Measurements from ENCODE around the gene SLC5A9. TPM values are rescaled to one million over a fixed set of nuclear protein-coding genes. Genes with fewer than 3 reads are reported as not detected.

SLC5A9 gene
- total and polyA plus RNA-seq, 9 of the 15 experiments (the other 6 are each of a cell fraction or from before 2014, with no cell fraction given) = not detected

DNA sequence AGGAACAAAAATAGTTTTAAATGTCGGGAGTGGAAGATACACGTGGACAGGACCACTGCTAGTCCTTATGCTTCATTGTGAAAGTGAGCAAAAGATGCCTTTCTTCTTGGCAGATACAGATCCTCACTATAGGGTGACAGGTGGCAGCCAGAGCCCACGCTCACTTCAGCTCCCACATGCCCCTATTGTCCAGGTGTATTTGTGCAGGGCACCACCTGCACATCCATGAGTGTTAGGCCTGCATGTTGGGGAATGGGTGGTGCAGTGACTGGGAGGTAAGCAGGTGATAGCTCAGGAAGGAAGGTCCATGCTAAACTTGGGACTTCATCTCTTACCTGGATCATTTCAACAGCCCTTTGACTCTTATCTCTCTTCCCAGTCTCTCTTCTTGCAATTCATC is 27.4 kb downstream of the SLC5A9 start:
- 0% methylated on average over 3 of the region's 3 CpGs for WGBS (ENCODE audit: insufficient coverage, low coverage, missing lambda C conversion rate)
- H3K36me3 ChIP-seq (ENCODE audit: control insufficient read depth, insufficient read depth, low read length) = no peaks in the 10 kb centered on the region

GRCh38 chr1:48250572-48250971 is 28.1 kb downstream of the SLC5A9 start:
- Histone ChIP-seq H3K9ac (ENCODE audit: insufficient read depth in 1 of 2, low read depth in 2 of 2, low read length in 2 of 2) (no peak overlapping the region), H3K27ac (ENCODE audit: extremely low read depth, low read depth, low read length) (no peak overlapping the region), H3K4me3 (no peak overlapping the region), H4K20me1 (replicated peaks; ENCODE audit: control insufficient read depth, insufficient read depth, low read length) (no peaks in the 10 kb centered on the region), H3K4me1 (replicated peaks in 1 of 2; ENCODE audit: control insufficient read depth in 2 of 2, insufficient read depth in 2 of 2, low read length in 2 of 2) (no peaks in the 10 kb centered on the region), H3K4me2 (ENCODE audit: insufficient read depth, low read length) (no peak overlapping the region), H3K9me1 (ENCODE audit: control insufficient read depth, insufficient read depth, low read length) (no peaks in the 10 kb centered on the region), H3K36me3 (ENCODE audit: control insufficient read depth, insufficient read depth, low read length) (no peaks in the 10 kb centered on the region), H3K27me3 (ENCODE audit: control insufficient read depth in 2 of 2, insufficient read depth in 2 of 2, low read length in 2 of 2) (no peaks in the 10 kb centered on the region), H3K79me2 (ENCODE audit: control insufficient read depth, insufficient read depth, low read length) (no peaks in the 10 kb centered on the region), H3K9me3 (replicated peaks; ENCODE audit: control insufficient read depth, insufficient read depth, low read depth, low read length) (no peaks in the 10 kb centered on the region), H2AFZ (ENCODE audit: low read depth, low read length) (no peak overlapping the region)
- POLR2A ChIA-PET = interaction anchor here (0.8 kb wide), 1 partner anchor 188 kb away, joined by 3 read pairs; no protein-coding TSS in a partner anchor
- 0% methylated on average over 3 of the region's 3 CpGs for WGBS (ENCODE audit: insufficient coverage, low coverage, missing lambda C conversion rate)
- ATAC-seq (no peak), FAIRE-seq (no peak), DNase-seq (ENCODE audit: extremely low read depth in 1 of 4, low spot score in 3 of 4) (no peak)
- in situ Hi-C loops (cut with MboI) (no loop called here), intact Hi-C loops (cut with micrococcal nuclease) (no loop called here)
- CTCF ChIA-PET (ENCODE audit: low intra/inter-chr PET ratio) = no interaction called here
- no TSS peak for BruUV-seq (replicated peaks)
- TF ChIP-seq NONO (IDR thresholded peaks at IDR 0.05; ENCODE audit: low read depth in 2 of 2, low read length in 1 of 2) (no peak), CBFB (CRISPR knock-in tag; IDR thresholded peaks at IDR 0.05) (no peak), CREB3L1 (IDR thresholded peaks at IDR 0.05; ENCODE audit: borderline replicate concordance, low read depth) (no peak)

More for the DNA sequence above, 27.4 kb downstream of the SLC5A9 start:
- Histone ChIP-seq H4K20me1 (replicated peaks; ENCODE audit: control insufficient read depth, insufficient read depth, low read length) (no peaks in the 10 kb centered on the region), H3K4me2 (ENCODE audit: insufficient read depth, low read length) (no peak overlapping the region), H3K9me1 (ENCODE audit: control insufficient read depth, insufficient read depth, low read length) (no peaks in the 10 kb centered on the region), H3K9me3 (replicated peaks; ENCODE audit: control insufficient read depth, insufficient read depth, low read depth, low read length) (no peaks in the 10 kb centered on the region), H3K4me1 (replicated peaks in 1 of 2; ENCODE audit: control insufficient read depth in 2 of 2, insufficient read depth in 2 of 2, low read length in 2 of 2) (no peaks in the 10 kb centered on the region), H3K4me3 (no peak overlapping the region), H2AFZ (ENCODE audit: low read depth, low read length) (no peak overlapping the region), H3K27me3 (ENCODE audit: control insufficient read depth in 2 of 2, insufficient read depth in 2 of 2, low read length in 2 of 2) (no peaks in the 10 kb centered on the region), H3K9ac (ENCODE audit: insufficient read depth in 1 of 2, low read depth in 2 of 2, low read length in 2 of 2) (no peak overlapping the region), H3K79me2 (ENCODE audit: control insufficient read depth, insufficient read depth, low read length) (no peaks in the 10 kb centered on the region), H3K27ac (ENCODE audit: extremely low read depth, low read depth, low read length) (no peak overlapping the region)
- no peak for ATAC-seq
- ChIA-PET CTCF (ENCODE audit: low intra/inter-chr PET ratio) (no interaction called here), POLR2A (interaction anchor here (0.8 kb wide), 1 partner anchor 188 kb away, joined by 3 read pairs; no protein-coding TSS in a partner anchor)
- DNase-seq (ENCODE audit: extremely low read depth in 1 of 4, low spot score in 3 of 4) = no peak
- TF ChIP-seq RHOXF2B (CRISPR knock-in tag; conservative IDR thresholded peaks at IDR 0.05) = no peak
- no peak for TF ChIP-seq ASH1L (IDR thresholded peaks at IDR 0.05; ENCODE audit: borderline replicate concordance, low read depth, partially characterized antibody)
- TF ChIP-seq HDAC1 (IDR thresholded peaks at IDR 0.05) = no peak
- no peak for TF ChIP-seq MAFG (tag; conservative IDR thresholded peaks at IDR 0.05)
- TF ChIP-seq RBM39 (optimal IDR thresholded peaks at IDR 0.05; ENCODE audit: low read depth, low read length) = no peak
- no TSS peak for BruUV-seq (replicated peaks)
- intact Hi-C loops (cut with micrococcal nuclease) (loop anchor here (5.0 kb wide), 1 partner anchor 247 kb away; no protein-coding TSS in a partner anchor), in situ Hi-C loops (cut with MboI) (no loop called here)
- no peak for FAIRE-seq
